Measurements from ENCODE around the gene NALCN.

- TF ChIP-seq ZNF658 (tag by site-specific recombination; IDR thresholded peaks at IDR 0.05) = no peak
- no peak for TF ChIP-seq ZNF274 (IDR thresholded peaks at IDR 0.05; ENCODE audit: low read length)
- TF ChIP-seq ZNF274 (tag by site-specific recombination; IDR thresholded peaks at IDR 0.05; ENCODE audit: borderline replicate concordance) = no peak
These were observed 18.2 kb upstream of the NALCN start for GRCh38 chr13:101434486-101434885.

Measured in HEK293 (cell line).